Measurements from ENCODE around the gene MEGF6. TPM values are rescaled to one million over a fixed set of nuclear protein-coding genes. Genes with fewer than 3 reads are reported as not detected.

MEGF6 gene
- total and polyA plus RNA-seq, 4 donors: 17.7 to 54.2 (median 48.2) TPM

DNA sequence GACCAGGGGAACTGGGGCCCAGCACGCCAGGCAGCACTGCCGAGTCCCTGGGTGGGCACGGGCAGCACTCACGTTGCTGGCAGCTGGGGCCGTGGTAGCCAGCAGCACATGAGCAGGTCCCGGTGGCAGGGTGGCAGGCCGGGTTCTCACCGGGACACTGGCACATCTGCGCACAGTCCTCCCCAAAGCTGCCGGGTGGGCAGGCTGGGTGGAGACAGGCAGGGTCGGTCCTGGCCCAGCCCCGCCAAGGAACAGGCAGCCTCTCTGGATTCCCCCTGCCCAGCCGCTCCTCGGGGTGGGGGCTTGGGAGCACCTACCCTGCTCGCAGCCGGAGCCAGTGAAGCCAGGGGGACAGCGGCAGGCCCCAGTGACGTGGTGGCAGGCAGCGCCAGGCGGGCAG lies 114.4 kb downstream of the MEGF6 start:
- Histone ChIP-seq H3K9me3 (ENCODE audit: control insufficient read depth in 4 of 4, insufficient read depth in 3 of 4, low read length in 3 of 4) (no peaks in the 10 kb centered on the region), H3K36me3 (ENCODE audit: control insufficient read depth in 4 of 4, insufficient read depth in 4 of 4, low read length in 4 of 4) (peaks cover 0 to 56% (median 0%) of the 10 kb centered on the region in 4 donors), H3K4me1 (ENCODE audit: control insufficient read depth in 5 of 5, insufficient read depth in 5 of 5, low read length in 5 of 5) (peaks cover 0 to 4% (median 0%) of the 10 kb centered on the region in 5 donors), H3K27ac (ENCODE audit: low read depth in 1 of 2, low read length in 1 of 2) (no peak overlapping the region), H3K9ac (ENCODE audit: insufficient read depth in 1 of 2, low read length in 2 of 2) (no peak overlapping the region), H3K4me3 (no peak overlapping the region), H3K27me3 (ENCODE audit: control insufficient read depth in 3 of 3, insufficient read depth in 3 of 3, low read length in 2 of 3) (no peaks in the 10 kb centered on the region)
- no peak for ATAC-seq (ENCODE audit: insufficient read depth, low FRiP score)
- 95 to 96% methylated on average over 18 to 20 of the region's 20 CpGs for WGBS, 2 donors
- DNase-seq: no peak
- TF ChIP-seq, protein P1, sequence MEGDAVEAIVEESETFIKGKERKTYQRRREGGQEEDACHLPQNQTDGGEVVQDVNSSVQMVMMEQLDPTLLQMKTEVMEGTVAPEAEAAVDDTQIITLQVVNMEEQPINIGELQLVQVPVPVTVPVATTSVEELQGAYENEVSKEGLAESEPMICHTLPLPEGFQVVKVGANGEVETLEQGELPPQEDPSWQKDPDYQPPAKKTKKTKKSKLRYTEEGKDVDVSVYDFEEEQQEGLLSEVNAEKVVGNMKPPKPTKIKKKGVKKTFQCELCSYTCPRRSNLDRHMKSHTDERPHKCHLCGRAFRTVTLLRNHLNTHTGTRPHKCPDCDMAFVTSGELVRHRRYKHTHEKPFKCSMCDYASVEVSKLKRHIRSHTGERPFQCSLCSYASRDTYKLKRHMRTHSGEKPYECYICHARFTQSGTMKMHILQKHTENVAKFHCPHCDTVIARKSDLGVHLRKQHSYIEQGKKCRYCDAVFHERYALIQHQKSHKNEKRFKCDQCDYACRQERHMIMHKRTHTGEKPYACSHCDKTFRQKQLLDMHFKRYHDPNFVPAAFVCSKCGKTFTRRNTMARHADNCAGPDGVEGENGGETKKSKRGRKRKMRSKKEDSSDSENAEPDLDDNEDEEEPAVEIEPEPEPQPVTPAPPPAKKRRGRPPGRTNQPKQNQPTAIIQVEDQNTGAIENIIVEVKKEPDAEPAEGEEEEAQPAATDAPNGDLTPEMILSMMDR (IDR thresholded peaks at IDR 0.05; ENCODE audit: control extremely low read depth, extremely low read depth): no peak

DNA sequence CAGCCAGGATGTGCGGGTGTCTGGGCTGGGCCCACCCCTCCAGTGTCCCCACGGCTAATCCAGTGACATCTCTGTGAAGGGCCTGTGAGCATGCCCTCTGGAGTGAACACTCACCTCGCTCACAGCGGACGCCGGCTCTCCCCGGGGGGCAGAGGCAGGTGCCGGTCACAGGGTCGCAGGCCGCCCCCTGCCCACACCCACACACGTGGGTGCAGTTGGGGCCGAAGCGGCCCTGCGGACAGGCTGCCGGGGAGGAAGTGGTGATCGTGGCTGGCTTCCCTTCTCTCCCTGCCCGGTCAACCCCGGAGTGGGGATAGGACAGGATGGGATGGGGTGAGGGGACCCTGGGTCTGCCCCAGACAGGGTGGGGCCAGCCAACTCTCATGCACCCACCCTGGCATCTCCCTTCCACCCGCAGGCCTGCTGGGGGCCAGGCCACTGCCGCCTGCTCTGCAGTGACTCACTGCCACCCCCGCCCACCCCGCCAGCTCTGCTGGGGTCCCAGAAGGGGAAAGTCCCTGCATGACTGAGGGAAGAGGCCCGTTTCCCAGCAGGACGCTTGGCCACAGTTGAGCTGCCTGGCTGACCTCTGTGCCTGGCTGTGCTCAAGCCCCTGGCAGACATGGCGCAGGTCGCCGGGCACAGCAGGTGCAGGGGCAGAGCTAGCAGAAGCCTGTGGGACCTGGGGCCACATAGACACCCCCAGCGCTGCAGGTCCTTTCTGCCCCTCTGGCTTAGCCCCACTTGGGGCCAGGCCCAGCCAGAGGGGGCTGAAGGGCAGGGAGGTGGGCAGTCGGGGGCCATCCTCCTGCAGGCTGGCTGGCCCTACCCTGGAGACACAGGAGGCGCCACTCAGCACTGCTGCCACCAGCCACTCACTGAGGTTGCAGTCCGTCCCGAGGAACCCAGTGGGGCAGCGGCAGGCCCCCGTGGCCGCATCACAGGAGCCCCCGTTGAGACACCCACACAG lies 115.2 kb downstream of the MEGF6 start:
- TF ChIP-seq, protein P1 (IDR thresholded peaks at IDR 0.05; ENCODE audit: control extremely low read depth, extremely low read depth): no peak
- Histone ChIP-seq H3K27me3 (ENCODE audit: control insufficient read depth in 3 of 3, insufficient read depth in 3 of 3, low read length in 2 of 3) (no peaks in the 10 kb centered on the region), H3K4me3 (no peak overlapping the region), H3K9ac (ENCODE audit: insufficient read depth in 1 of 2, low read length in 2 of 2) (no peak overlapping the region), H3K36me3 (ENCODE audit: control insufficient read depth in 4 of 4, insufficient read depth in 4 of 4, low read length in 4 of 4) (peaks cover 0 to 54% (median 0%) of the 10 kb centered on the region in 4 donors), H3K4me1 (ENCODE audit: control insufficient read depth in 5 of 5, insufficient read depth in 5 of 5, low read length in 5 of 5) (peaks cover 0 to 6% (median 0%) of the 10 kb centered on the region in 5 donors), H3K9me3 (ENCODE audit: control insufficient read depth in 4 of 4, insufficient read depth in 3 of 4, low read length in 3 of 4) (no peaks in the 10 kb centered on the region), H3K27ac (ENCODE audit: low read depth in 1 of 2, low read length in 1 of 2) (no peak overlapping the region)
- DNase-seq (no peak), ATAC-seq (ENCODE audit: insufficient read depth, low FRiP score) (no peak)
- 77 to 84% methylated on average over 34 to 36 of the region's 36 CpGs for WGBS, 2 donors

DNA sequence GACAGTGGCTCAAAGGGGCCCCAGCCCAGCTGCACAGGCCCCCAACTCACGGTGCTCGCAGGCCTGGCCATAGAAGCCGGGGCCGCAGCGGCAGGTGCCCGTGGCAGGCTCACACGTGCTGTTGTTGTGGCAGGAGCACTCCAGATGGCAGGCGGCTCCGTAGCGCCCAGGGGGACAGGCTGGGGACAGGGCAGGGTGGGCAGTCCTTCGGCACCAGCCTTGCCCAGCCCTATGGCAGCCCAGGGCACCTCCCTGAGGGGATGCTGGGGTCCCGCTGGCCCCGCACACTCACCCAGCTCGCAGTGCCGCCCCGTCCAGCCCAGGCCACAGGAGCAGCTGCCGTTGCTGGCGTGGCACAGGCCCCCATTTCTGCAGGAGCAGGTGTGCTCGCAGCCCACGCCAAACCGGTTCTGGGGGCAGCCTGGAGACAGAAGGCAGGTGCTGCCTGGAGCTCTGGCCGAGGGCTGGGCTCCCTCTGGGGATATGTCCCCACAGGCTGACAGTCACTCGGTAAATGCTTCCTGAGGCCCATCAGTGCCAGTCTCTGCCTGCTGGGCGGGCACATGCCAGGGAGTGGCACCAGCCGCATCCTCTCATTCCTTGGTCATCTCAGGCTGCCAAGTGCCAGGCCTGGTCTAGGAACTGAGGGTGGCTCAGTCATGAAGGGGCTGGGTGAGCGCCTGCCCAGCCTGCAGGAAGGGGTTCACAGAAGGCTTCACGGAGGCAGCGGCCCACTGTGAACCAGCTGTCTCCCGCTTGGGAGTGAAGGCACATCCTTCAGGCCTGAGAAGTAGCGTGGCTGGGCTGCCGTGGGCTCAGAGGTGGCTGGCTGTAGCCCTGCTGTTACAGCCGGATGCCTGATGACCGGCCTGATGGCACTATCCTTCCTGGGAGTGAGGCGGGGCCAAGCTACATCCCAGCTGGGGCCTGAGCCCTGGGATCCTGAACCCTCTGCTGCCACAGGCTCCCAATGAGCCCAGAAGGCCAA lies 116.7 kb downstream of the MEGF6 start:
- Histone ChIP-seq H3K36me3 (ENCODE audit: control insufficient read depth in 4 of 4, insufficient read depth in 4 of 4, low read length in 4 of 4) (peaks cover 0 to 49% (median 3%) of the 10 kb centered on the region in 4 donors), H3K27ac (ENCODE audit: low read depth in 1 of 2, low read length in 1 of 2) (no peak overlapping the region), H3K4me1 (ENCODE audit: control insufficient read depth in 5 of 5, insufficient read depth in 5 of 5, low read length in 5 of 5) (peaks cover 0 to 6% (median 0%) of the 10 kb centered on the region in 5 donors), H3K9ac (ENCODE audit: insufficient read depth in 1 of 2, low read length in 2 of 2) (no peak overlapping the region), H3K4me3 (no peak overlapping the region), H3K9me3 (ENCODE audit: control insufficient read depth in 4 of 4, insufficient read depth in 3 of 4, low read length in 3 of 4) (no peaks in the 10 kb centered on the region), H3K27me3 (ENCODE audit: control insufficient read depth in 3 of 3, insufficient read depth in 3 of 3, low read length in 2 of 3) (no peaks in the 10 kb centered on the region)
- 85 to 93% methylated on average over 28 to 34 of the region's 34 CpGs for WGBS, 2 donors
- ATAC-seq (ENCODE audit: insufficient read depth, low FRiP score) (no peak), DNase-seq (no peak)
- TF ChIP-seq, protein P1 (IDR thresholded peaks at IDR 0.05; ENCODE audit: control extremely low read depth, extremely low read depth): no peak
